Epithelial cell of esophagus (primary cell): ENCODE data around the gene CDC7.

Experiments used
- DNase-seq: peaks from one replicate; pipeline ENCODE4 v3.0.0; 2010; ENCODE audit warnings: low read depth
- H3K4me3 ChIP-seq: 2 replicates; pipeline ENCODE4 v1.5.1; 2011; ENCODE audit warnings: mild to moderate bottlenecking, low read length, control low read depth
- TF ChIP-seq, protein P1 (sequence below): IDR thresholded peaks from 2 replicates; pipeline ENCODE4 v1.5.1; 2011; ENCODE audit warnings: low read depth, mild to moderate bottlenecking, low read length, control low read depth, inconsistent platforms; ENCODE audit not compliant: insufficient read depth; ENCODE audit errors: missing control alignments

CDC7 gene

DNA sequence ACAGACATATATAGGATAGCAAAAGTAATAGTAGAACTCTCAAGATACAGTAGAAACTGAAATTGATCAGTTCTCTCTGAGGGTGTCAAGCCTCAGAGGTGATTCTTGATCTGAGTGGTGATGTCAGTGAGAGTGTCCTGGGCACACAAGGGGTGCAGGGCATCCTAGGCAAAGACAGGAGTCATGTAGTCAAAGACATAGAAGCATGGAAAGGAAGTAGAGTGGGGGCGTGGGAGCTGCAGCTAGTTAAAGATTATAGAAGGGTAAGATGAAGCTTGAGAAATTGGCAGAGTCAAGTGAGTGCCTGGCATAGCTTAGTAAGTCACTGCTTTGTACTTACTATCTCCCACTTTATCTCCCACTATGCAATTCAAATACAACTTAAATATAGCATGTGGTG is 22.8 kb downstream of the CDC7 start:
- no peak overlapping the region for H3K4me3 ChIP-seq
- TF ChIP-seq, protein P1, sequence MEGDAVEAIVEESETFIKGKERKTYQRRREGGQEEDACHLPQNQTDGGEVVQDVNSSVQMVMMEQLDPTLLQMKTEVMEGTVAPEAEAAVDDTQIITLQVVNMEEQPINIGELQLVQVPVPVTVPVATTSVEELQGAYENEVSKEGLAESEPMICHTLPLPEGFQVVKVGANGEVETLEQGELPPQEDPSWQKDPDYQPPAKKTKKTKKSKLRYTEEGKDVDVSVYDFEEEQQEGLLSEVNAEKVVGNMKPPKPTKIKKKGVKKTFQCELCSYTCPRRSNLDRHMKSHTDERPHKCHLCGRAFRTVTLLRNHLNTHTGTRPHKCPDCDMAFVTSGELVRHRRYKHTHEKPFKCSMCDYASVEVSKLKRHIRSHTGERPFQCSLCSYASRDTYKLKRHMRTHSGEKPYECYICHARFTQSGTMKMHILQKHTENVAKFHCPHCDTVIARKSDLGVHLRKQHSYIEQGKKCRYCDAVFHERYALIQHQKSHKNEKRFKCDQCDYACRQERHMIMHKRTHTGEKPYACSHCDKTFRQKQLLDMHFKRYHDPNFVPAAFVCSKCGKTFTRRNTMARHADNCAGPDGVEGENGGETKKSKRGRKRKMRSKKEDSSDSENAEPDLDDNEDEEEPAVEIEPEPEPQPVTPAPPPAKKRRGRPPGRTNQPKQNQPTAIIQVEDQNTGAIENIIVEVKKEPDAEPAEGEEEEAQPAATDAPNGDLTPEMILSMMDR = no peak
- DNase-seq = no peak

- TF ChIP-seq, protein P1 = no peak
- no peak for DNase-seq
- H3K4me3 ChIP-seq = no peak overlapping the region
Observed at GRCh38 chr1:91526496-91526895, 25.8 kb downstream of the CDC7 start.

DNA sequence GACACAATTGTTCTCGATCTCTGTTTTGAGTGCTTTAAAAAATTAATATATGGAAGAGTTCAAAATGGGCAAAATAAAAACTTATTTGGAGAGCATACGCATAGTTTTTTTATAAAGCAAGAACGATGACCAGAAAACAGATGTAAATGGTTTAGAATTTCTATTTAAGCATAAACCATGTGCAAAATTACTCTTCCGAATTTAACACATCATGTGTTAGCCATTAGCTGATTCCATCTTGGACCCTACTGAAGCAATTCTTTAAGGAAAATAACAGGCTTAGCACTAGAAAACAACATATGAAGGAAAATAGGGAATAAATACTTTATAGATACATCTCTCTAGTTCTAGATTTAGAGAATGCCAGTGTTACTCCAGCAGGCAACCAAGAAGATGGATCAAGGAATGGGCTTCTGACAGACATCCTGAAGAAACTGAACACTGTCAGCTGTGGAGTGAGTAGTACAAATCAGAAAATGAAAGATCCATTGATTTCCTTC is 26.7 kb downstream of the CDC7 start:
- no peak for DNase-seq
- TF ChIP-seq, protein P1 = no peak
- no peak overlapping the region for H3K4me3 ChIP-seq

DNA sequence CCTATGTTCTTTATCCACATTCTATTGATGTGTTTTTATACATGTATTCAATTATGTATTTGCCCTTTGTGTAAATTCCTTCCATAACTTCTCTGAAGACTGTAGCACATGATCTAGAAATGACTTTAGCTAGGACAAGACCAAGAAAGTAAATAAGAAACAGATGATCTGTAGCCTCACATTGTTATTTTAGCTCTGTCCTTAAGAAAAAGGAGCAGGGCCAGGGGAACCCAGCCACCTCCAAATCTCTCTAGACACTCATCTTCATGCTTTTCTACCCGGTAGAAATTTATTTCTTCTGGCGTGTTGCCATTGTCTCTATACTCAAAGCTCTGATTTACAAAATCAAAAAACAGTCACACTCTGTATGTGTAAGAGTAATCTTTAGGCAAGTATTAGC is 27.1 kb downstream of the CDC7 start:
- H3K4me3 ChIP-seq = no peak overlapping the region
- DNase-seq = no peak
- TF ChIP-seq, protein P1 = no peak

GRCh38 chr1:91529856-91530255 is 29.2 kb downstream of the CDC7 start:
- DNase-seq = peak; percentile 77
- H3K4me3 ChIP-seq = no peak overlapping the region
- TF ChIP-seq, protein P1 = peak; percentile 69

GRCh38 chr1:91533361-91534024 is 32.8 kb downstream of the CDC7 start:
- DNase-seq = no peak
- H3K4me3 ChIP-seq = no peak overlapping the region
- TF ChIP-seq, protein P1 = no peak

- no peak for DNase-seq
- H3K4me3 ChIP-seq = no peak overlapping the region
- TF ChIP-seq, protein P1 = no peak
Observed at GRCh38 chr1:91535441-91535840, 34.8 kb downstream of the CDC7 start.
